ENCODE measurements around the gene HNRNPL.
A peak's percentile ranks its signal among the peaks of the same experiment; 100 is the strongest.

Gene HNRNPL

DNA sequence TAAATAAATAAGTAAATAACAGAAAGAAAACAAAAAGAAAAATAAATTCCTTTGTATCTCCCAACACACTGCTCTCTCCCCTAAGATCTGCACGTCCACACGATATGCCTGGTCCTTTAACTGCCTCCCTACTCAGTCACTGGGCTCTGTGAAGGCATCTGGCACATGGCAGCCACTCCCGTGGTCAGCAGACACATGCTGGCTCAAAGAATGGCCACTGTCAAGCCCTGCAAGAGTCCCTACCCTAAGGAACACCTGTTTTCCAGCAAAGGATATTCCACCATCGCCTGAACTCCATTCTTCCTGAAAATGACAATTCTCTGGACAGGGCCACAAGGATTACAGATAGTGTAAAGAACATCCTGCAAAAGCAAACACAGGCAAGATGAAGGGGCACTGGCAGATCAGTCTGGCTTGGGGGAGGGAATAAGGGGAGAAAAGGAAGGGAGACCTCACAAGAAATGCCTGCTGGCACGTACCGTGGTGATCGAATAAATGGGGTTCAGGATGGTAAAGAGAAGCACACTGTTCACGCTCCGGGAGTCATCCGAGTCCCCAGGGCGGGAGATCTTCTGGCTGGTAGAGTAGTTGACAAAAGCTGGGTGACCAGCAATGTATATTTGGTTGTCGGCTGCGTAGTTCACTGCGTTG lies 4.3 kb downstream of the HNRNPL start:
- DNase-seq (ENCODE audit: low spot score), result no peak

DNA sequence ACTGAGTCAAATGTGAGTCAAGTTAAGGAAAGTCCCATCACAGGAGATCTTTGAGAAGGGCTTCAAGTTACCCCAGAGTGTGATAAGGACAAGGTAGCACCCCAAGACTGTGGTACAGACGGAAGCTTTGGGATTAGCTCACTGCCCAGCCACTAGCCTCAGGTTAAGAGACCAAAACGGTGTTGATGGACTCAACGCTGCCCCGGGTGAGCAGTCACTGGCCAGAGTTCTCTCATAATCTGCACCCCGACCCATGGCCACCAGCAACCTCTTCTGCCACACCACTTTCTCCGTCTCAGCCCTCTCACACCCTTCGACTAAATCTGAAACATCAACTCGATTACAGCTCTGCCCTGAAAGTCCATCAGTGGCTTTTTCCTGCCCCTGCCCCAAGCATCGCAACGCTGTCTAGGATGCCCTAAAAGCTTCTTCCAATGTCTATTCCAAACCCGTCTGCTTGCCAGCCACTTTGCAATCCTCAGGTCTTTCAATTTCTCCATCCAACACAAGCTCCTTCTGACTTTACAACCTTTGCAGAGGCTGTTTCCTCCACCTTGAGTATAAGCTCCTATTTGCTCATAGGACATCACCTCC lies 5.6 kb downstream of the HNRNPL start:
- DNase-seq (ENCODE audit: low spot score), result no peak

DNA sequence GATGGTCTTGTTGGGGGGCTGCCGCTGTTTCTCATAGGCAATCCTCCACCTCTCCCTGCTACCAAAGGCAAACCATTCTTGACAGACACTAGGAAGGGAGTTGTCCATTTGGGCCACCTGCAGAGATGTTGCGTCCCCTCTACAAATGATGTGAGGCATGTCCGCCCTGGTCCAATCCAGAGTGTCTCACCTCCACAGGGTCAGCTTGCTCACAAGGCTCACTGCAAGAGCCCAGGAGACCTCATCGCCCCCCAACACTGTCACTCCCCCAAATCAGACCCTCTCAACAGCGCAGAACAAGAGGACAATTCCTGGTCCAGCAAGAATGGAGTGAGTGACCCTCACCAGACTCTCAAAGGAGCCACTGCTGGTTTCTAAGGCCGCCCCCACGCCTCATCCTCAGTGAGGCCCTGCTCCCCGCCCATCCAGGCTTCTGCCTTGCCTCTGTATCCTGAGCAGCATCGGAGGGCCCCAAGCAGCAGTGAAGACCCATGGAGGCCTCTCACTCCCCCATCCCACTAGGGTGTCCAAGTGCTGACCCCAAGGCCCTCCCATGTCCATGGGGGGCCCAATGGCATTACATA lies 6.5 kb downstream of the HNRNPL start:
- no peak for DNase-seq (ENCODE audit: low spot score)

- DNase-seq (ENCODE audit: low spot score), result no peak
Observed at GRCh38 chr19:38842439-38843174, 7.2 kb downstream of the HNRNPL start.

- no peak for DNase-seq (ENCODE audit: low spot score)
Observed at GRCh38 chr19:38841787-38842438, 7.9 kb downstream of the HNRNPL start.

DNA sequence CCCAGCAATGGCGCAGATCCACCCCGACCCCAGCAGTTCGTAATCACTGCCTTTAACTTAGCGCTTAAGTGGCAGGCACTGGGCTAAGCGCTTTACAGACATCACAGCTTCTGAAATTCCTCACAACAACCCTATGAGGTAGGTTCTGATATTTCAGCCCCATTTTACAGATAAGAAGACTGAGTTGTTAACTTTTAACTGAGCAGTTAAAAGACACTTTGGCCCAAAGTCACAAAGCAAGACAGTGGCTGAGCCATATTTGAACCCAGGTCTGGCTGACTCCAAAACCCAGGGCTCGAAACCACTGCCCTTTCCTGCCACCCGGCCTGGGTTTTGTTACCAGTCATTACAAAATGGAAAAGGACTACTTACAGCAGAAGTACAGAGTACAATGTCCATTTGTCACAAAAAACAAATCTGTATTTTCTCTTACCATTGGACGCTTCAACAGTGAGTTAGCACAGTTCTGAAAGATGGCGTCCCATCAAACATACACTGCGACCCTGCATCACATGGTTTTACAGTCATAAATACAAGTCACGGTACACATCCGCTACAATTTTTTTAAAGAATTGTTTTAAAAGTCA lies 8.5 kb downstream of the HNRNPL start:
- DNase-seq (ENCODE audit: low spot score), result no peak

DNA sequence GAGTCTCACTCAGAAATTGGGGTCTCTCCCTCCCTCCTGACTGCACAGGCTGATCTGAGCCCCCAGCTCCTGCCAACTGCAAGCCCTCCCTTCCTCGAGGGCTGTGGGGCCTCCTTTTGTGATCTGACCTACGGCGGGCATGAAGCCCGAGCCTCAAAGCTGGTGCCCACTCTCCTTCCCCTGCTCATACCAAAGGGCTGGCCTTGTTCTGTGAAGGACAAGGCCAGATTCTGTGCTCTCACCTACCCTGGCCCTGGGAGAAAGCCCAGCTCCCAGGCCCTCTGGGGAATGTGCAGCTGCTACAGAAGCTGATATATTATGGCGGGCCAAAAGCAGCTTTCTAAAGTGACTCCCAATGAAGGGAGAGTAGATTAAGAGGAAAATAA lies 9.2 kb downstream of the HNRNPL start:
- DNase-seq (ENCODE audit: low spot score), result no peak

DNA sequence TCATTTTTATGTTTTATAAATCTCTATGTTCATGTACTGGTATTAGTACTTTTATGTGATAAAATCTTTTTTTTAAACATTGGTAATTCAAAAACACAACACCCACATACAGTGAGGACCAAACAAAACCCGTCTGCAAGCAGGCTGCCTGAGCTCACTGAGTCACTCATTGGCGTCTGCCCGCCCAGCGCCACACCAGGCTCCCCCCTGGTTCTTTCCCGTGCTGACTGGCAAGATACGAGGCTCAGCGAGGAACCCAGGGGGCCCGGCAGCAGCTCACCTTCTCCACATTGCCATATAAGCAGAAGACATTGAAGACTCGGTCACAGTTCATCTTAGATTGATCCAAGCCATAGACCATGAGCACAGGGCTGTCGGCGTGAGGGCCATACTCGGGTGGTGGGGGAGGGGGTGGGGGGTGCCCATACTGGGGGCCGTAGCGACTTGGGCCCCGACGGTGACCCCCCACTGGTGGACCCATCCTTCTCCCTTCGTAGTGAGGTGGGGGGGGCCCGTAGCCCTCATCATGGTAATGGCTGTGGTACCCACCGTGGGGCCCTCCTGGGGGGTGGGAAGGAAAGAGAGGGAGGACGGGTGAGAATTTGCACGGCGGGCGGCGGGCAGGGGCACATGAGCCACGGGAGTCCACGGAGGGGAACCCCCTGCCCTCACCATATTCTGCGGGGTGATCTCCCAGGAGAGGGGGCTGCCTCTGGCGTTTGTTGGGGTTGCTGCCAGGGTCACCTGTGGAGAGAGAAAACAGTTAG lies 9.8 kb downstream of the HNRNPL start:
- DNase-seq (ENCODE audit: low spot score), result no peak

DNA sequence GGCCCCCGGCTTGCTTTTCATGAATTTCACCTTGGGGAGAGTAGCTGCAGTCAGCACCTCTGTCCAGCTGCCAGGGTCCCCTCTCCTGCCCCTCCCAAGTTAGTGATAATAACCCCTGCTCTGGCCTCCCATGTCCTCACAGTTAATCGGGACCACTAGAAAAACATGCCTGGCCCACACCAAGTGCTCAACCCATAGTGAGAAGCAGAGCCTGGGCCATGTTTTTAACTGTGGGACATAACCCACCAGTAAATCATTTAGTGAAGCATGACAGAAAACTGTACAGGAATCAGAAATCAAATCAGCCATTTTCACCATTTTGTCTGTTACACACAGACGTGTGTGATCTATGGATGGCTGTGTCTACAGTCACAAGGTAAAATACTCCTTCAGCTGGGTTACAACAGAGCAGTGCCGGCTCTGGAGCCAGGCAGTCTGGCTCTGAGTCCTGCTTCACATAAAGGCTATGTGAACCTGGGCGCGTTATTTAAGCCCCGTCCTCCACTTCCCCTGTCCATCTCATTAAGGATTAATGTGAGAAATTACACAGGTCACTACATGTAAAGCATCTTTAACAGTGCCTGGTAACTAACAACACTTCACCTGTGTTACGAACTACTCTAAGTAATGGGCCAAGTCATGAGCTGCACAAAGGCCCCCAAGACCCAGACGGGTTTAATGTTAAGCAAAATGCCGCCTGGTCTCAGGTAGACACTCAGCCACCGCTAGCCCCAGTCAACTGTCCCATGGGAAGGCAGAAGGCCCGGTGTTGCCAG lies 10.6 kb downstream of the HNRNPL start:
- DNase-seq (ENCODE audit: low spot score), result no peak

- DNase-seq (ENCODE audit: low spot score), result peak; percentile 32
Observed at GRCh38 chr19:38838208-38838985, 11.4 kb downstream of the HNRNPL start.

GRCh38 chr19:38837656-38838121 lies 12.1 kb downstream of the HNRNPL start:
- DNase-seq (ENCODE audit: low spot score), result no peak

DNA sequence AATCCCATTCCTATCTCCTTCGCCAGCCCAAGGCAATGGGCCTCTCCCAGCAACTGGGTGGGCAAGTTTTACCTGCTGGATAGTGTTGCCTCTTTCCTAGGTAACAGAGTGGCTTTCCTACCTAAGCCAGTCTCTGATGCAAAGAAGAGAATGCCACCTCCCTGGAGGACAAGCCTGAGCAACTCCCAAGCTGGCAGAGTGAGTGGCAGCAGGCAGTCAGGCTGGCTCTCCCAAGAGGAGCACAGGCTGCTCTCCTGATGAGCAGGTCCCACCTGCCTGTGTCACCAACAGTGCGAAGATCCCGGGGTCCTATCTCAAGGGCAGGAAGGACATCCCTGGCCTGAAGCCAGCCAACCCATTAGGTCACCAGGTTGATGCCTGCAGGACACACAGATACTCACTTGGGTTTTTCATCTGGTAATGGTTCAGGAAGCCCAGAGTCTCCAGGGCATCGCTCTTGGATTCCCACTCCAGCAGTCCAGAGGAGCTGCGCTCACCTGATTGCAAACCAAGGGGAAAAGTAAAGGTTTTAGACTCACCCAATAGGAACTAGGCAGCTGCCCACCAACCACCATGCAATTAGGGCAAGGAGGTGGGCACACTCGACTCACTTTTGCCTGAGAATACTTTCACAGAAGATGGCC lies 12.7 kb downstream of the HNRNPL start:
- DNase-seq (ENCODE audit: low spot score), result no peak

DNA sequence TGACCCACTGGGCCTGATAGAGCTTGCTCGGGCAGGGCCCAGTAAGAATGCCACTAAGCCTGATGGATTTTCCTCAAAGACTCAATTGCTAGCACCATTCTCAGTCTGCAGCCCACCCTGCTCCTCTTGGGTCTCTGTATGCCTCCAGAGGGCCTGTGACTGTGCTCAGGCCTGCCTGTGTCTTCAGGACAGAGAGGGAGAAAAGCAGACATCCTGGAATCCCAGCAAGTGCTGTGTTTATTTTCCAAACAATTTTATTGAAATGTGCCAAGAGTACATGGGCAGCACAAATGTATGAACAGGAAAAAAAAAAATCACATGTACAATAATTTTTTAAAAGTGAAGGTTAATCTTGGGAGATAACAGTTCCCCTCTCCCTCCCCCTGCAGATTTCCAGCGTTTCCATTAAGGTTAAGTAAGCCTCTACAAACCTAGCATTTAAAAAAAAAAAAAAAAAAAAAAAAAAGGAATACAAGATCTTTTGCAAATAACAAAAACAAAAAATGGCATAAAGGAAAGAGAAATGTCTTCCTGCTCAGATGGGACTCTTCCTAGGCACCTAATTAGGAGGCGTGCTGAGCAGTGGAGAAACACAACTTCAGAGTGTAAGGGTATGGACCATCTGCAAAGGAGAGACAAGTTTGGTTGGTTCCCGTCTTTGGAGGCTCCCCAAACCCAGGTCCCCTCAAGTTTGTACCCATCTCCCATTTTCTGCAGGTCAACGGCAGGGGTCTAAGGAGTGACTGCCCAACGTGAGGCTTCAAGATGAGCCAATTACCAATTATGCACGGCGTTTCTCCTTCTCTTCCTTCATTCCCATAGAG lies 13.4 kb downstream of the HNRNPL start:
- DNase-seq (ENCODE audit: low spot score), result no peak

GRCh38 chr19:38834590-38834989 lies 15.2 kb downstream of the HNRNPL start:
- no peak for DNase-seq (ENCODE audit: low spot score)

GRCh38 chr19:38834104-38834490 lies 15.7 kb downstream of the HNRNPL start:
- no peak for DNase-seq (ENCODE audit: low spot score)

DNA sequence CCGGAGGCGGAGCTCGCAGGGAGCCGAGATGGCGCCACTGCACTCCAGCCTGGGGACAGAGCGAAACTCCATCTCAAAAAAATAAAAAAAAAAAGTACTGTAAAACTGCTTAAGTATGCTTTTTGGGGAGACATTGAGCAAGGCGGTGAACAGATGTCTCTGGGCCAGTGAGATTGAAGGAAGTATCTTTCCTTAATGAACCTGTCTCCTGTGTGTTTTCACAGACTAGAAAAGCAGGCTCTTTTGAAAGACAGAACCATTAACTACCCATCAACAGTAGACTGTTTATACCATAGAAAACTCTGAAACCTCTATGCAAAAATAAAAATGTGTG lies 16.7 kb downstream of the HNRNPL start:
- DNase-seq (ENCODE audit: low spot score), result no peak

GRCh38 chr19:38831142-38831605 lies 18.6 kb downstream of the HNRNPL start:
- DNase-seq (ENCODE audit: low spot score), result peak; percentile 87

- DNase-seq (ENCODE audit: low spot score), result no peak
Observed at GRCh38 chr19:38830039-38830733, 19.6 kb downstream of the HNRNPL start.

Measured in SW480 (cell line).